ENCODE results near the gene RDH13.

Gene RDH13

DNA sequence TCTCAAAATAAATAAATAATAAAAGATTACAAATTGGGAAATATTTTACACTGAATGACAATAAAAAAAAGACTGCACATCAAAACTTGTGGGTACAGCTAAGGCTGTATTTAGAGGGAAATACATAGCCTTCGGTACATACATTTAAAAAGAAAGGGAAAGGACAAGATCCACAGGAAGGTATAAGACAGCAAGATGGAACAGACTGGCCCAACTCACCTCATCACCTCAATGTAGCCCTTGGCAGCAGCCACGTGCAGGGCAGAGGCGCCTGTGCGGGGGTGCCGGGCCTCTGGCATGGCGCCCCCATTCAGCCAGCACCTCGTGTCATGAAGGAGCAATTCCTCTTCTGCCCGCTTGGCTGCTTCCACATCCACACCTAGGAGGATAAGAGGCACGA is 40.2 kb upstream of the RDH13 start:
- Histone ChIP-seq H3K4me2 (ENCODE audit: insufficient read depth, low read length) (no peak overlapping the region), H3K9ac (ENCODE audit: low read depth, low read length) (no peak overlapping the region), H3K36me3 (ENCODE audit: insufficient read depth, low read length) (peaks cover 65% of the 10 kb centered on the region), H3K27ac (ENCODE audit: low read length) (no peak overlapping the region), H4K20me1 (ENCODE audit: insufficient read depth, low read length) (peaks cover 24% of the 10 kb centered on the region), H3K4me1 (ENCODE audit: insufficient read depth, low read length) (no peaks in the 10 kb centered on the region), H3K27me3 (ENCODE audit: insufficient read depth, low read length, poor library complexity) (no peaks in the 10 kb centered on the region), H3K4me3 (ENCODE audit: low read depth in 1 of 2, low read length in 2 of 2) (no peak overlapping the region), H3K9me3 (ENCODE audit: insufficient read depth, low read length, severe bottlenecking) (no peaks in the 10 kb centered on the region), H2AFZ (ENCODE audit: low read depth, low read length) (no peak overlapping the region), H3K79me2 (ENCODE audit: insufficient read depth, low read length) (peaks cover 20% of the 10 kb centered on the region; the same call in 1 of the 2 replicates)
- DNase-seq = no peak
- ATAC-seq (ENCODE audit: insufficient read depth, low read depth) = no peak
- TF ChIP-seq, protein P1, sequence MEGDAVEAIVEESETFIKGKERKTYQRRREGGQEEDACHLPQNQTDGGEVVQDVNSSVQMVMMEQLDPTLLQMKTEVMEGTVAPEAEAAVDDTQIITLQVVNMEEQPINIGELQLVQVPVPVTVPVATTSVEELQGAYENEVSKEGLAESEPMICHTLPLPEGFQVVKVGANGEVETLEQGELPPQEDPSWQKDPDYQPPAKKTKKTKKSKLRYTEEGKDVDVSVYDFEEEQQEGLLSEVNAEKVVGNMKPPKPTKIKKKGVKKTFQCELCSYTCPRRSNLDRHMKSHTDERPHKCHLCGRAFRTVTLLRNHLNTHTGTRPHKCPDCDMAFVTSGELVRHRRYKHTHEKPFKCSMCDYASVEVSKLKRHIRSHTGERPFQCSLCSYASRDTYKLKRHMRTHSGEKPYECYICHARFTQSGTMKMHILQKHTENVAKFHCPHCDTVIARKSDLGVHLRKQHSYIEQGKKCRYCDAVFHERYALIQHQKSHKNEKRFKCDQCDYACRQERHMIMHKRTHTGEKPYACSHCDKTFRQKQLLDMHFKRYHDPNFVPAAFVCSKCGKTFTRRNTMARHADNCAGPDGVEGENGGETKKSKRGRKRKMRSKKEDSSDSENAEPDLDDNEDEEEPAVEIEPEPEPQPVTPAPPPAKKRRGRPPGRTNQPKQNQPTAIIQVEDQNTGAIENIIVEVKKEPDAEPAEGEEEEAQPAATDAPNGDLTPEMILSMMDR (IDR thresholded peaks at IDR 0.05; ENCODE audit: borderline replicate concordance, extremely low read depth, low read length, poor library complexity, severe bottlenecking) = no peak
- no peak for TF ChIP-seq EZH2 (IDR thresholded peaks at IDR 0.05; ENCODE audit: borderline replicate concordance, low read depth, low read length, severe bottlenecking)

DNA sequence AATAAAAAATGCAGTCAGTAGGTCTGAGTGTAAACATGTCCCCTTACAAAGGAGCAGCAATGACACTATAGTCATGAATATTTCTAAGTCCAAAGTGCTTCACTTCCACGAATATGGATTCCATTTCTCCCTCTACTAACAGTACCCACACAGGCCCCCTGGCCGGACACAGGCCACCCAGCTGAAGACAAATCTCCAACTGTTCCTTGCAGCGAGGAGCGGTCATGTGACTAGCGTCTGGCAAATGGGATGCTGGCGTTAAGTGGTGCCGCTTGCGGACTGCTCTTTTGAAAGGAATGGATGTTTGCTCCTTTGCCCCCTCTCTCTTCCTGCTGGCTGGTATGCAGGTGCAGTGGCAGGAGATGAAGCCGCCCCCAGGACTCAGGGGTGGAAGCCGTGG is 38.3 kb upstream of the RDH13 start:
- TF ChIP-seq EZH2 (IDR thresholded peaks at IDR 0.05; ENCODE audit: borderline replicate concordance, low read depth, low read length, severe bottlenecking) = no peak
- TF ChIP-seq, protein P1 (IDR thresholded peaks at IDR 0.05; ENCODE audit: borderline replicate concordance, extremely low read depth, low read length, poor library complexity, severe bottlenecking) = no peak
- Histone ChIP-seq H3K4me3 (ENCODE audit: low read depth in 1 of 2, low read length in 2 of 2) (no peak overlapping the region), H3K36me3 (ENCODE audit: insufficient read depth, low read length) (peaks cover 60% of the 10 kb centered on the region), H3K27ac (ENCODE audit: low read length) (no peak overlapping the region), H3K4me1 (ENCODE audit: insufficient read depth, low read length) (no peaks in the 10 kb centered on the region), H3K27me3 (ENCODE audit: insufficient read depth, low read length, poor library complexity) (no peaks in the 10 kb centered on the region), H3K79me2 (ENCODE audit: insufficient read depth, low read length) (peaks cover 13% of the 10 kb centered on the region; the same call in 1 of the 2 replicates), H4K20me1 (ENCODE audit: insufficient read depth, low read length) (peaks cover 24% of the 10 kb centered on the region), H3K4me2 (ENCODE audit: insufficient read depth, low read length) (no peak overlapping the region), H3K9me3 (ENCODE audit: insufficient read depth, low read length, severe bottlenecking) (no peaks in the 10 kb centered on the region), H2AFZ (ENCODE audit: low read depth, low read length) (no peak overlapping the region), H3K9ac (ENCODE audit: low read depth, low read length) (no peak overlapping the region)
- no peak for DNase-seq
- no peak for ATAC-seq (ENCODE audit: insufficient read depth, low read depth)

DNA sequence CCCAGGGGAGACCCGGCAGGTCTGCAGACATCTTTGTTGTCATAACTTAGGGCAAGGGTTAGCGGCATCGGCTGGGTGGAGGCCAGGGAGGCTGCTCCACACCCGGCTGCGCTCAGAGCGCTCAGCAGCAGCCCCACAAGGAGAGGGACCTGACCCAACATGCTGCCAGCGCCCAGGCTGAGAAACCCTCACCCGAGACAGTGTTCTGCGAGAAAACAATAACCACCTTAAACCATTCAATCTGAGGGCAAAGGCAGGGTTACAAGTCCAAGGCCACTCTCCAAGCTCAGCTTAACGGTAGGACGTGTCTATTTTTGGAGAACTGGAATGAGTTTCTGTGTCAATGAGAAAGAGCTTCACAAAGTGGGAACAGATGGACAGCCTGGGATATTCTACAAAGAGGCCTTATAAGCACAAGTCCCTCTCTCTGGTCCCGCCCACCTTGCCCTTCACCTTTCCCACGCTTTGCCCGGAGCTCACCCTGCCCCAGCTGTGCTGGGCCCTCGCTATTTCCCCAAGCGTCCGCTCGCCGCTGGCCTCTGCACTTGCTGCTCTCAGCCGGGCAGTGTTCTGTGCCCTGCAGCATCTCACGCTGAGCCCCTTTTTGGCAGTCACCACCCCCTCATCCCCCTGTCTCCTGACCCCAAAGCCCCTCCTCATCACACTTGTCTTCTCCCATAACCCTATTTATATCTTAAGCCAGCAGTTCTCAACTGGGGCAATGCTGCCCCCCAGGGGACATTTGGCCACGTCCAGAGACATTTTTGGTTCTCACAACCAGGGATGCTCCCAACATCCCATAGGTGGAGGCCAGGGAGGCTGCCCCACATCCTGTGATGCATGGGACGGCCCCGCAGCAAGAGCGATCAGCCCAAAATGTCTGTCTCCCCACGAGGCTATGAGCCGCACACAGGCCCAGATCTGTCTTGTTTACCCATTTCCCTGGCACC is 36.9 kb upstream of the RDH13 start:
- Histone ChIP-seq H3K27me3 (ENCODE audit: insufficient read depth, low read length, poor library complexity) (no peaks in the 10 kb centered on the region), H3K4me1 (ENCODE audit: insufficient read depth, low read length) (no peaks in the 10 kb centered on the region), H3K4me3 (ENCODE audit: low read depth in 1 of 2, low read length in 2 of 2) (no peak overlapping the region), H3K9ac (ENCODE audit: low read depth, low read length) (no peak overlapping the region), H3K36me3 (ENCODE audit: insufficient read depth, low read length) (peaks cover 62% of the 10 kb centered on the region), H2AFZ (ENCODE audit: low read depth, low read length) (no peak overlapping the region), H3K9me3 (ENCODE audit: insufficient read depth, low read length, severe bottlenecking) (no peaks in the 10 kb centered on the region), H3K27ac (ENCODE audit: low read length) (no peak overlapping the region), H3K4me2 (ENCODE audit: insufficient read depth, low read length) (no peak overlapping the region), H3K79me2 (ENCODE audit: insufficient read depth, low read length) (peaks cover 8% of the 10 kb centered on the region; the same call in 1 of the 2 replicates), H4K20me1 (ENCODE audit: insufficient read depth, low read length) (peaks cover 28% of the 10 kb centered on the region)
- TF ChIP-seq, protein P1 (IDR thresholded peaks at IDR 0.05; ENCODE audit: borderline replicate concordance, extremely low read depth, low read length, poor library complexity, severe bottlenecking) = peak; percentile 31
- no peak for TF ChIP-seq EZH2 (IDR thresholded peaks at IDR 0.05; ENCODE audit: borderline replicate concordance, low read depth, low read length, severe bottlenecking)
- DNase-seq (no peak), ATAC-seq (ENCODE audit: insufficient read depth, low read depth) (no peak)

Data from DND-41 (cell line).